Testis (tissue), 3 donors: ENCODE measurements around the gene VSIG10. TPM values are rescaled to one million over a fixed set of nuclear protein-coding genes. Genes with fewer than 3 reads are reported as not detected.

Source experiments
- DNase-seq: peaks from one replicate; pipeline ENCODE4 v3.0.0-alpha.2; 2019
- H3K27ac ChIP-seq, 2 donors: fragments of 200-600 bp; sonication (generic); one replicate each; pipeline ENCODE4 v1.5.1; 2019
- H3K27me3 ChIP-seq: fragments of 200-600 bp; sonication (generic); one replicate; pipeline ENCODE4 v1.5.1; 2019
- H3K36me3 ChIP-seq: fragments of 200-600 bp; sonication (generic); one replicate; pipeline ENCODE4 v1.5.1; 2017; ENCODE audit warnings: low read depth; ENCODE audit errors: missing control alignments
- H3K4me1 ChIP-seq: fragments of 200-600 bp; sonication (generic); one replicate; pipeline ENCODE4 v1.5.1; 2019
- H3K4me3 ChIP-seq, 2 donors: fragments of 200-600 bp; sonication (generic); one replicate each; pipeline ENCODE4 v1.5.1; 2017 to 2019
- H3K9me3 ChIP-seq: fragments of 200-600 bp; sonication (generic); one replicate; pipeline ENCODE4 v1.5.1; 2017
- POLR2A ChIP-seq: fragments of 450-650 bp; IDR thresholded peaks from one replicate; pipeline ENCODE4 v1.6.1; 2017; ENCODE audit warnings: antibody characterized with exemption, mild to moderate bottlenecking, moderate library complexity
- WGBS, 2 donors: methylation state at CpG; one replicate each; pipeline ENCODE4 v1.1.5; 2018; 5-methylcytosine and 5-hydroxymethylcytosine counted together
- intact Hi-C: fragments of 100-400 bp; cut with DNase I; formaldehyde crosslinking; loops from one replicate; pipeline ENCODE4 v1.15.1; 2023; ENCODE audit warnings: low total_unique reads
- polyA plus RNA-seq: library from polyadenylated mRNA; stranded (reverse); fragments of 350-450 nt; fragmentation: Illumina TruSeq; extraction: RNeasy Lipid Tissue Mini Kit (QIAGEN cat#74804); gene quantifications from one replicate; pipeline ENCODE4 v1.2.3, GENCODE V29; 2014; ENCODE audit warnings: low read depth, low replicate concordance; ENCODE audit not compliant: insufficient read depth
- total RNA-seq, 2 donors: library from RNA; depleted of rRNA; stranded (reverse); fragments of >200 nt; gene quantifications; one replicate each; pipeline ENCODE4 v1.2.3, GENCODE V29; 2016
- TF ChIP-seq, protein P1 (sequence below), 3 experiments: fragments of 450-650 bp in 2 of 3; fragments of 200-600 bp in 1 of 3; sonication (generic) in 1 of 3; IDR thresholded peaks; one replicate each; pipeline ENCODE4 v1.5.1; 2016 to 2019; ENCODE audit warnings: antibody characterized with exemption in 3 of 3, mild to moderate bottlenecking in 2 of 3, moderate library complexity in 1 of 3

VSIG10 gene
- total and polyA plus RNA-seq, 3 donors from 2014 or later: 14.8 to 51.0 (median 43.2) TPM

DNA sequence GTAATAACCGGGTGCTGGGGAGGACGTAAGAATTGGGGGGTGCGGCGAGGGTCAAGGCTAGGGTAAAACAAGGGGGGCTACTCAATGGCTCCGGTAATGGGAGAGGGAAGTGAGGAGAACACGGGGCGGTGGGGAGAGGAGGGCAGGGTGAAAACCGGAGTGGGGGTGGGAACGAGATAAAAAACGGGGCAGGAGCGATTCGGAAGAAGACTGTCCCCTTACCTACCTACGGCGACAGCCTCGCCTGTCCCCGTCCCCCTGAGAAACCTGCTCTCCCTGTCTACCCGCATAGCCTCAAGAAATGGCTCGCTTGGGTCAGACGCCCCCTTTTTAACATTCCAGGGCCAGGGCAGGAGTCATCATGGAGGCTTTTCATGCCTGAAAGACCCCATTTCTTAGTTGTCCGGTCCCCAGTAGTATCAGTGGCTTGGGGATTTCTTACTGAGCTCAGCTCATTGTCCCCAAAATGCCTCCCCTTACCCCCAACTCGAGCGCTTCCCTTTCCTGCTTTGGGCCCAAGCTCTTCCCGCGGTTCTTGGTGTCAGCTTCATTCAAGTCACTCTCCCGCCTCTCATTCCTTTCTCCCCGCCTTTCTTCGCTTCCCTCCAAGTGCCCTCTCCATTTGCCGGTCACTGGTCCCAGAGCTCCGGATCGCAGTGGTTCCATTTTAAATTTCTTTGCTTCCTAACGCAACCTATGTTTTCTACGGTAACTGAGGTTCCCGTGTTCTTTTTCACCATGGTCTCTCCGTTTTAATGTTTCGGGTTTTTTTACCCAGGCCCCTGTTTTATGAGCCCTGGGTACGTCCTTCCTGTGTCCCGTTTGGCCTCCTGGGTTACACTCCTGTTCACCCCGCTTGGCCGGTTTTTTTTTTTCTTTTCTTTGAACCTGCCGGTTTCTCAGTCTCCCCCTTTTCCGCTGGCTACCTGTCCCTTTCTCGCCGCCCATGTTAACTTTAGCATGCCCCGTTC, 41.7 kb downstream of the VSIG10 start:
- WGBS, 2 donors: 1 to 3% methylated on average over 44 of the region's 44 CpGs
- Histone ChIP-seq H3K27me3 (no peaks in the 10 kb centered on the region), H3K4me3 (peak overlapping the region; percentile 71 to 82), H3K27ac (peak overlapping the region; percentile 89 to 97), H3K4me1 (peaks cover 22% of the 10 kb centered on the region), H3K36me3 (no peaks in the 10 kb centered on the region), H3K9me3 (no peaks in the 10 kb centered on the region)
- intact Hi-C loops: no loop called here
- peak; percentile 58 for DNase-seq
- no peak for TF ChIP-seq POLR2A
- TF ChIP-seq, protein P1, sequence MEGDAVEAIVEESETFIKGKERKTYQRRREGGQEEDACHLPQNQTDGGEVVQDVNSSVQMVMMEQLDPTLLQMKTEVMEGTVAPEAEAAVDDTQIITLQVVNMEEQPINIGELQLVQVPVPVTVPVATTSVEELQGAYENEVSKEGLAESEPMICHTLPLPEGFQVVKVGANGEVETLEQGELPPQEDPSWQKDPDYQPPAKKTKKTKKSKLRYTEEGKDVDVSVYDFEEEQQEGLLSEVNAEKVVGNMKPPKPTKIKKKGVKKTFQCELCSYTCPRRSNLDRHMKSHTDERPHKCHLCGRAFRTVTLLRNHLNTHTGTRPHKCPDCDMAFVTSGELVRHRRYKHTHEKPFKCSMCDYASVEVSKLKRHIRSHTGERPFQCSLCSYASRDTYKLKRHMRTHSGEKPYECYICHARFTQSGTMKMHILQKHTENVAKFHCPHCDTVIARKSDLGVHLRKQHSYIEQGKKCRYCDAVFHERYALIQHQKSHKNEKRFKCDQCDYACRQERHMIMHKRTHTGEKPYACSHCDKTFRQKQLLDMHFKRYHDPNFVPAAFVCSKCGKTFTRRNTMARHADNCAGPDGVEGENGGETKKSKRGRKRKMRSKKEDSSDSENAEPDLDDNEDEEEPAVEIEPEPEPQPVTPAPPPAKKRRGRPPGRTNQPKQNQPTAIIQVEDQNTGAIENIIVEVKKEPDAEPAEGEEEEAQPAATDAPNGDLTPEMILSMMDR (IDR thresholded peaks at IDR 0.05): no peak

DNA sequence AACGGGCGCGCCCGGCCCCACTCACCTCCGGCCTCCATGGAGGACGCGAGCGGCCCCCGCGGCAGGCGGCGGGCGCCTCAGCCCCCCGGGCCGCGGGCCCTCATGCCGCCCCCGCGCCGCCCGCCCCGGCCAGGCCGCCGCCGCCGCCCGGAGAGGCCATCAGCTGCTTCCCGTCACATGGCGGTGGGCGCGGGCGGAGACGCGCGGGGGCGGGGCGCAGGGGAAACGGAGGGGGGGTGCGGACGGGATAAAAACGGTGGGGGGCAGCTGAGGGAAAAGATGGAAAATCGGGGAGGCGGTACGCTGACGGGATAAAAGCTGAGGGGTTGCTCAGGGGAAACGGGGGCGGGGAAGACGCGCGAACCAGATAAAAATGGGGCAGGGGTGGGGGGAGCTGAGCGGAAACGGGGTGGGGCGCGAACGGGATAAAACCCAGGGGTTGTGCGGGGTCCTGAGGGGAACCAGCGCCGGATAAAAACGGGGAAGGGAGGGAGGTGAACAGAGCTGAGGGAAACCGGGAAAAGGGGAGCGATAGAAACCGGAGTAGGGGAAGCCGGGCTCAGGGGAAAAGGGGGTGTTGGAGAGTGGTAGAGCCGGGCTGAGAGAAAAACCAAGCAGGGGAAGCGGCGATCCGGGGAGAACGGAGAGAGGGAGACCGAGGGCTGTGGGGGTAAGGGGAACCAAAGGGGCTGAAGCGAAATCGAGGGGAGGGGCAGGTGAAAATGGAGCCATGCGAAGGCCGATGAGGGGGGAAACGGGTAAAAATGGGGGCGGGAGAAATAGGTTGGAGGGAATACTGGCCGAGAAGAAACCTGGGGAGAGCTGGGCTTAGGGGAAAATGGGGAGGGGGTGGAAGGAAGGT, 42.6 kb downstream of the VSIG10 start, which contains the start of gene WSB2:
WSB2 (minus strand) TSS at position 169 of the 862 bp plus-strand sequence; CDS start at position 38, 131 bp downstream.
- Histone ChIP-seq H3K27me3 (no peaks in the 10 kb centered on the region), H3K27ac (peak within 1 kb of the TSS; percentile 94 to 97), H3K9me3 (no peaks in the 10 kb centered on the region), H3K4me3 (peak within 1 kb of the TSS; percentile 80 to 82), H3K36me3 (no peaks in the 10 kb centered on the region), H3K4me1 (peaks cover 22% of the 10 kb centered on the region)
- TF ChIP-seq, protein P1 (IDR thresholded peaks at IDR 0.05): no peak
- TF ChIP-seq POLR2A: no peak
- 1% methylated on average over 39 to 48 of the region's 76 CpGs for WGBS, 2 donors
- DNase-seq: peak; percentile 85
- intact Hi-C loops: no loop called here

DNA sequence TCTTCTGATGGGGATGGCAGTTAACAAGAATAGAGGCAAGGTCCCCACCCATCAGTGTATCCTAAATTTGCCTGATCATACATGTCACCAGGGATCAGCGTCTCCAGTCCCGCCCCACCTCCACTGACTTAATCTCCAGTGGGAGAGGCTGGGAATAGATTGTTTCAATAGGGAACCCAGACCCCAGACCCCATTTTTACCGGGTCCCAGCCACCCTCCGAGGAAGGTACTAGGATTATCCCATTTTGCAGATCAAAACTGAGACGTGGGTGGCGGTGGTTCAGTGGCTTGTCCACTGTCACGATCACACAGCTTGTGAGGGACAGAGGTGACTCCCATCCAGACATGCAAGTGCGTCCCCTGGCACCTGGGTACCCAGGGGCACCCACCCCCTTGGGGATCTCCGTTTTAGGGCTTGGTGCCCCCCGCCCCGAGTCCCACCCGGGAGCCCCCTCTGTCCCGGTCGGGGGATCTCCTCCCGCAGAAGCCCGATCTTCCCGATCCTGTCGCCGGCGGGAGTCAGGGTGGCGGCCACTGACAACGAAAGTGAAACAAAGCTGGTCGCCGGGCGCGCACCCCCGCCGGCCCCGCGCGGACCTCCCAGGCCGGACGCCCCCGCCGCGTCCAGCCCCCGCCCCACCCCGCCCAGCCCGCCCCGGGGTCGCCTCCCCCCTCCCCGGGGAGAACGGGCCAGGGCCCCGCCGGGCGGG, 43.4 kb downstream of the VSIG10 start:
- intact Hi-C loops: no loop called here
- H3K4me3 ChIP-seq: peak overlapping the region; percentile 80 to 82
- H3K27me3 ChIP-seq: no peaks in the 10 kb centered on the region
- peak overlapping the region; percentile 94 to 97 for H3K27ac ChIP-seq
- peaks cover 22% of the 10 kb centered on the region for H3K4me1 ChIP-seq
- H3K9me3 ChIP-seq: no peaks in the 10 kb centered on the region
- no peaks in the 10 kb centered on the region for H3K36me3 ChIP-seq
- 1 to 2% methylated on average over 8 to 10 of the region's 46 CpGs for WGBS, 2 donors
- DNase-seq: peak; percentile 46
- no peak for TF ChIP-seq POLR2A
- TF ChIP-seq, protein P1 (IDR thresholded peaks at IDR 0.05): no peak

DNA sequence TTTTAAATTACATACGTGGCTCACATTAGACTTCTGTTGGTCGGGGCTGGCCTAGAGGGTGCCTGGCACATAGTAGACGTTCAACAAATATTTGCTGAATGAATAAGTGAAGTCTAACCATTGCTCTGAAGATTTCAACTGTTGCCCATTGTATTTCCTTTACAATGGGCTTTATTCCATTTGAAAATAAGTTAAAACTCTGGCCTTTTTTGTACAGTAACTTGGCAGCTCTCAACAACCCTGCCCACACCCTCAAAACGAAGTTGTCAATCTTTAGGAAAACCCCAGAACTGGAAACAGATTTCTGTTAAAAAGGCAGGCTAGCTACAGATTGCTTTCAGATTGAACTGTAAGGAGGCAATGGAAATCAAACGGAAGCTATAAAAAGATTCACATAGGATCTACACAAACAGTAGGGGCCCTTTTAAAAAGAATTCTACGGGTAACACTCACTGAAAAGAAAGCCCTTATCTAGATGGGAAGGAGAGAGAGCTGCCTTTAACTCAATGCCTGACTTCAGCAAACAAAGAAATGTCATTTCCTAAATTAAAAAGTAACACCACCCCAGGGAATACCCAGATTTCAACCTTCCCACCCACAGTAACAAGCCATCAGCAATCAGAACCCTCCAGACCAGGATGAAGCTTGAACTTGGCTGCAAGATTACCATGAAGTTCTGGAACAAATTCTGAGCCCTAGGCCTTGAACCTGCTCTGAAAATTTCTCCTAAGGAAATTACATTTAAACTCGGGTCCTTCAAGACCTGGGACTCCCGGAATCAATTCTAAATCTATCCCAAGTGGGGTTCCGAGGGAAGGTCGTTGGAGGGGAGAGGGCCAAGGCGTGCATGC, 44.2 kb downstream of the VSIG10 start:
- H3K27ac ChIP-seq: peak overlapping the region; percentile 94 to 97
- peak overlapping the region in 1 of 2 donors; percentile 80 for H3K4me3 ChIP-seq
- intact Hi-C loops: no loop called here
- 9 to 15% methylated on average over 11 of the region's 11 CpGs for WGBS, 2 donors
- peaks cover 20% of the 10 kb centered on the region for H3K4me1 ChIP-seq
- H3K27me3 ChIP-seq: no peaks in the 10 kb centered on the region
- H3K36me3 ChIP-seq: no peaks in the 10 kb centered on the region
- no peaks in the 10 kb centered on the region for H3K9me3 ChIP-seq
- TF ChIP-seq, protein P1 (IDR thresholded peaks at IDR 0.05): no peak
- TF ChIP-seq POLR2A: no peak
- DNase-seq: no peak
